Hepatocyte (in vitro differentiated cells): ENCODE data around the gene DOLPP1. TPM values are rescaled to one million over a fixed set of nuclear protein-coding genes. Genes with fewer than 3 reads are reported as not detected.

Source experiments
- DNase-seq: peaks from one replicate; pipeline ENCODE4 v3.0.0-alpha.2; 2016; ENCODE audit warnings: low spot score
- H2AFZ ChIP-seq: fragments of 200-600 bp; sonication (generic); 2 replicates; pipeline ENCODE4 v1.6.0; 2016; ENCODE audit warnings: antibody characterized with exemption, mild to moderate bottlenecking
- H3K27ac ChIP-seq: fragments of 200-600 bp; sonication (generic); 2 replicates; pipeline ENCODE4 v1.5.1; 2016; ENCODE audit warnings: mild to moderate bottlenecking
- H3K27me3 ChIP-seq: fragments of 200-600 bp; sonication (generic); 2 replicates; pipeline ENCODE4 v1.6.1; 2016
- H3K36me3 ChIP-seq: fragments of 200-600 bp; sonication (generic); replicated peaks from 2 replicates; pipeline ENCODE4 v1.5.1; 2016; ENCODE audit warnings: low read depth; ENCODE audit not compliant: insufficient read depth
- H3K4me1 ChIP-seq: fragments of 200-600 bp; sonication (generic); 2 replicates; pipeline ENCODE4 v1.5.1; 2016; ENCODE audit warnings: mild to moderate bottlenecking, moderate library complexity; ENCODE audit not compliant: insufficient read depth
- H3K4me2 ChIP-seq: fragments of 200-600 bp; sonication (generic); 2 replicates; pipeline ENCODE4 v1.6.0; 2016
- H3K4me3 ChIP-seq: fragments of 200-600 bp; sonication (generic); 2 replicates; pipeline ENCODE4 v1.5.1; 2016; ENCODE audit warnings: mild to moderate bottlenecking
- H3K79me2 ChIP-seq: fragments of 200-600 bp; sonication (generic); 2 replicates; pipeline ENCODE4 v1.6.0; 2017; ENCODE audit warnings: mild to moderate bottlenecking
- H3K9me2 ChIP-seq: fragments of 200-600 bp; sonication (generic); replicated peaks from 2 replicates; pipeline ENCODE4 v1.6.0; 2017; ENCODE audit warnings: mild to moderate bottlenecking; ENCODE audit not compliant: insufficient read depth
- H3K9me3 ChIP-seq: fragments of 200-600 bp; sonication (generic); 2 replicates; pipeline ENCODE4 v1.5.1; 2016; ENCODE audit warnings: low read depth, mild to moderate bottlenecking
- H4K20me1 ChIP-seq: fragments of 200-600 bp; sonication (generic); 2 replicates; pipeline ENCODE4 v1.6.0; 2016; ENCODE audit warnings: mild to moderate bottlenecking; ENCODE audit not compliant: insufficient read depth, poor library complexity, severe bottlenecking
- EZH2 ChIP-seq: fragments of 200-600 bp; sonication (generic); IDR thresholded peaks from 2 replicates; pipeline ENCODE4 v1.6.1; 2016; ENCODE audit warnings: antibody characterized with exemption, mild to moderate bottlenecking, borderline replicate concordance
- EZH2phosphoT487 ChIP-seq: fragments of 200-600 bp; sonication (generic); IDR thresholded peaks from one replicate; pipeline ENCODE4 v1.6.1; 2018; ENCODE audit warnings: antibody characterized with exemption, mild to moderate bottlenecking, low read depth, moderate library complexity; ENCODE audit not compliant: unreplicated experiment, severe bottlenecking
- WGBS: methylation state at CpG from one replicate; pipeline ENCODE4 v1.1.6; 2016; ENCODE audit warnings: low lambda C conversion rate; ENCODE audit errors: missing lambda C conversion rate; 5-methylcytosine and 5-hydroxymethylcytosine counted together
- polyA plus RNA-seq: library from polyadenylated mRNA; unstranded; fragments of >200 nt; fragmentation: Nextera tagmentation; extraction: Ambion mirVana; gene quantifications from 2 replicates; pipeline ENCODE4 v1.2.1, GENCODE V29; 2016
- total RNA-seq: library from RNA; depleted of rRNA; stranded (reverse); fragments of >200 nt; gene quantifications from 2 replicates; pipeline ENCODE4 v1.2.3, GENCODE V29; 2014
- TF ChIP-seq, protein P1 (sequence below): fragments of 200-600 bp; sonication (generic); IDR thresholded peaks from 2 replicates; pipeline ENCODE4 v1.5.1; 2016; ENCODE audit warnings: antibody characterized with exemption, mild to moderate bottlenecking; ENCODE audit not compliant: poor library complexity

Gene DOLPP1
- total and polyA plus RNA-seq, 2 experiments from 2014 or later = 16.2 to 20.6 TPM

DNA sequence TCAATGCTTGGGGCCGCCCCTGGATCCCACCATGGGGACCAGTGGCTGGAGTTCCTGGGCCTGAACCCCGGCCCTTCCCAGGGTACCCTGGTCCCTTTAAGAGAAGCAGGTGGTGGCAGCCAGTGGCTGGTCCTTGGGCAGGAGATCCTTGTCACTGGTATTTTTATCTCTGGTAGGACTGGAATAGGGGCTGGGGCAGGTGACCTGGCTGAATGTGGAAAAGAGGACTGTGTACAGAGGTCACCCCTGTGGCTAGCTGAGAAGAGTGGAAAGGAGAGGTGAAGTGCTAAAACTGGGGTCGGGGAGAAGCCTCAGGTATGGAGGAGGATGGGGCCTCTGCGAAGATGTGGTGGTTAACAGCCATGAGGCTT, 22.7 kb downstream of the DOLPP1 start:
- TF ChIP-seq EZH2phosphoT487 (no peak), EZH2 (no peak)
- TF ChIP-seq, protein P1, sequence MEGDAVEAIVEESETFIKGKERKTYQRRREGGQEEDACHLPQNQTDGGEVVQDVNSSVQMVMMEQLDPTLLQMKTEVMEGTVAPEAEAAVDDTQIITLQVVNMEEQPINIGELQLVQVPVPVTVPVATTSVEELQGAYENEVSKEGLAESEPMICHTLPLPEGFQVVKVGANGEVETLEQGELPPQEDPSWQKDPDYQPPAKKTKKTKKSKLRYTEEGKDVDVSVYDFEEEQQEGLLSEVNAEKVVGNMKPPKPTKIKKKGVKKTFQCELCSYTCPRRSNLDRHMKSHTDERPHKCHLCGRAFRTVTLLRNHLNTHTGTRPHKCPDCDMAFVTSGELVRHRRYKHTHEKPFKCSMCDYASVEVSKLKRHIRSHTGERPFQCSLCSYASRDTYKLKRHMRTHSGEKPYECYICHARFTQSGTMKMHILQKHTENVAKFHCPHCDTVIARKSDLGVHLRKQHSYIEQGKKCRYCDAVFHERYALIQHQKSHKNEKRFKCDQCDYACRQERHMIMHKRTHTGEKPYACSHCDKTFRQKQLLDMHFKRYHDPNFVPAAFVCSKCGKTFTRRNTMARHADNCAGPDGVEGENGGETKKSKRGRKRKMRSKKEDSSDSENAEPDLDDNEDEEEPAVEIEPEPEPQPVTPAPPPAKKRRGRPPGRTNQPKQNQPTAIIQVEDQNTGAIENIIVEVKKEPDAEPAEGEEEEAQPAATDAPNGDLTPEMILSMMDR = no peak
- no peaks in the 10 kb centered on the region for H3K9me2 ChIP-seq
- no peak overlapping the region for H3K4me3 ChIP-seq
- WGBS = 95% methylated on average over 4 of the region's 4 CpGs
- H3K9me3 ChIP-seq = no peaks in the 10 kb centered on the region
- no peaks in the 10 kb centered on the region for H3K79me2 ChIP-seq
- no peaks in the 10 kb centered on the region for H4K20me1 ChIP-seq
- no peak overlapping the region for H3K27ac ChIP-seq
- no peak for DNase-seq
- no peak overlapping the region for H3K4me2 ChIP-seq
- no peaks in the 10 kb centered on the region for H3K27me3 ChIP-seq
- no peak overlapping the region for H2AFZ ChIP-seq
- H3K4me1 ChIP-seq = peaks cover 10% of the 10 kb centered on the region
- no peaks in the 10 kb centered on the region for H3K36me3 ChIP-seq

DNA sequence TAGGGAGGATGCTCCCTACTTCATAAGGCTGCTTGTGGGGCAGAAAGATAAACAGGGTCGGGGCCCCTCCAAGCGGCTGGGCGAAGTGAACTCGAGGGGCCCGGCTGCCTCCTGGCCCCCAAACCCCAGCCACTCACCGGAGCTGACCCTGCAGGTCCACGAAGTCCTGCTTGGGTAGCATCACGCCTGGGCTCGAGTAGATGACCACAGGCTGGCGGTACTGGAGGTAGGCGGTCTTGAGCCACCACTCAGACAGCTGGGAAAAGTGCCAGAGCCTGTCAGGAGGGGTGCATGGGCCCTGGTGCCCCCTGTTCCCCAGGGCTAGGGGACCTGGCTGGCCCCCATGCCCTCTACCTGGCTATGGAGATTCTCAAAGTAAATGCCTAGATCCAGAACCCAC, 23.1 kb downstream of the DOLPP1 start:
- TF ChIP-seq EZH2 = no peak
- TF ChIP-seq, protein P1 = no peak
- no peak for TF ChIP-seq EZH2phosphoT487
- H3K79me2 ChIP-seq = peaks cover 2% of the 10 kb centered on the region
- H3K27me3 ChIP-seq = no peaks in the 10 kb centered on the region
- no peak overlapping the region for H3K27ac ChIP-seq
- H3K4me2 ChIP-seq = no peak overlapping the region
- no peaks in the 10 kb centered on the region for H3K36me3 ChIP-seq
- 92% methylated on average over 11 of the region's 11 CpGs for WGBS
- H3K4me3 ChIP-seq = no peak overlapping the region
- H3K9me3 ChIP-seq = no peaks in the 10 kb centered on the region
- H4K20me1 ChIP-seq = no peaks in the 10 kb centered on the region
- no peak overlapping the region for H2AFZ ChIP-seq
- H3K4me1 ChIP-seq = peaks cover 10% of the 10 kb centered on the region
- no peak for DNase-seq
- H3K9me2 ChIP-seq = no peaks in the 10 kb centered on the region

DNA sequence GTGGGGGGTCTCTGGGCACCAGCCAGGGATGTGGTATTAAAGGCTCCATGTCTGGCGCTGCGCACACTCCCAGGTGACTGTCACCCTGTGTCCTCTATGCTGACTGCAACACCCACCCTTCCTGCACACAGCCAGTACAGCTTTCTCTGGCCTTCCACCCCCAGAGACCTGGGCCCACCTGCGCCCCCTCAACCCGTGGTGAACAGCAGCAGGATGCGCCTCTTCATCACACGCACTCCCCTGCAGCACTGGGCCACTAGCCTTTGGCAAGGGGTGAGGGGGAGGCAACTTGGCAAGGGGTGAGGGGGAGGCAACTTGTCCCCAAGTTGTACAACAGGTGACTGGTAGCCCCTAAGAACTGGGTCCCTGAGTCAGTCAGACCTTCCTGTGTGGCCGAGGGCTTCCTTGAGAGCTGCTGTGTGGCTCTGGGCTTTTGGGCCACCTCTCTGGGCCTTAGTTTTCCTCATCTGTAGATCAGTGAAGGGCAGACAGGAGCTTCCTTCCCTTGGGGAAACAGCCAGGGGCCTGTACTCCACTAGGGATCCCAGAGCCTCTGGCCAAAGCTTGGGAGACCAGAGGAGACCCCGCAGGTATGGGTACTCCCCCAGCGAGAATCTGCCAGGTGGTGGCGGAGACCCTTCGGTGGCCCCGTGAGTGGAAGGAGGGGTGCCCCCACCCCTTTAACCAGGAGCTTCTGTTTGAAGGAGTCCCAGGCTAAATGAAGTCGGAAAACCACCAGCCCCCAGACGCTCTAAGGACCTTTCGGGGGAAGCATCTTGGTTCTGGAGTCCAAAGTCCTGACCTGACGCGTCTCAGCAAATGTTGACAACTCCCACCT, 25.2 kb downstream of the DOLPP1 start:
- TF ChIP-seq EZH2phosphoT487 = no peak
- TF ChIP-seq EZH2 = no peak
- TF ChIP-seq, protein P1 = no peak
- Histone ChIP-seq H3K36me3 (no peaks in the 10 kb centered on the region), H3K79me2 (peaks cover 9% of the 10 kb centered on the region), H3K4me2 (no peak overlapping the region), H3K4me1 (peaks cover 10% of the 10 kb centered on the region), H3K27ac (no peak overlapping the region), H3K9me3 (no peaks in the 10 kb centered on the region), H4K20me1 (no peaks in the 10 kb centered on the region), H3K4me3 (no peak overlapping the region), H3K27me3 (no peaks in the 10 kb centered on the region), H2AFZ (no peak overlapping the region), H3K9me2 (no peaks in the 10 kb centered on the region)
- DNase-seq = no peak
- WGBS = 86% methylated on average over 17 of the region's 17 CpGs
